ENCODE measurements around the gene NCKAP5.

The NCKAP5 gene

DNA sequence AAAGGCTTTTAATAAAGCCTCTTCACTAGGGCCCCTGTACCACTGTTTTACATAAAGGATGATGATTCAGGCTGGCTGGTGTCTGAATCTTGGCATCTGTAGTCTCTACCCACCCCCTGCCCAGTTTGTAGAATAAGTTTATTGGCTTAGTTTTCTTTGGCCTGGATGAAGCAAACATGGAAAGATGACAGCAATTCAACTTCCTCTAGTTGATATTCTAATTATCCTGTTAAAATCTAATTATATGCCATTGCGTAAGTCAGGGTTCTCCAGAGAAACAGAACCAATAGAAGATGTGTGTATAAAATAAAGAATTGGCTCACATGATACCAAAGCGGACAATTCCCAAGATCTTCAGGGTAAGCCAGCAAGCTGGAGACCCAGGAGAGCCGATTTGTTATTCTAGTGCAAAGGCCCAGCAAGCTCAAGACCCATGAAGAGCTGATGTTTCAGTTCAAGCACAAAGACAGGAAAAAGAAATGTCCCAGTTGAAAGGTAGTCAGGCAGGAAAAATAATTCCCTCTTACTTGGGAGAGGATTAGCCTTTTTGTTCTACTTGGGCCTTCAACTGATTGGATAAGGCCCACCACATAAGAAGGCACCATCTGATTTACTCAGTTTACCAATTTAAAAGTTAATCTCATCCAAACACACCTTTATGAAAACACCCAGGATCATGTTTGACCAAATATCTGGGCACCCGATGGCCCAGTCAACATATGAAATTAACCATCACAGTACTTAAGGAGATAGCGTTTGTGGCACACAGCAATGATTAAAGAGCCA is 815.6 kb downstream of the NCKAP5 start:
- DNase-seq (ENCODE audit: low read depth) = no peak

DNA sequence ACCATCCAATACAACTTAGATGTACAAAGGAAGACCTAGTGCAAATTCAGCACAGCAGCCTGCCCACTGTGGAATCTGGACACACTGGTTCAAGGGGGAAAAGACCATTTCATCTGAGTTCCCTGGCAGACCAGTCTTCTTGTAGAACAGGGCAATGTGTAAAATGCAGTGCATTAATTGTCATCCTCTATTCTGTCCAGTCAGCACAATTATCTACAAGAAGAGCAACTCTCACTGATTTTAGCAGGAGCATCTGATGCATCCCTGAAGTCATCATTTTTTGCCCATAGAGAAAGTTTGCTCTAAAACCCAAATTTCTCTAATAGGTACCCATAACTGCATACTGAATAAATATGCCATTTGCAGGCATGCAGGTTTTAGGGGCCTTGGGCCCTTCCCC is 816.4 kb downstream of the NCKAP5 start:
- no peak for DNase-seq (ENCODE audit: low read depth)

DNA sequence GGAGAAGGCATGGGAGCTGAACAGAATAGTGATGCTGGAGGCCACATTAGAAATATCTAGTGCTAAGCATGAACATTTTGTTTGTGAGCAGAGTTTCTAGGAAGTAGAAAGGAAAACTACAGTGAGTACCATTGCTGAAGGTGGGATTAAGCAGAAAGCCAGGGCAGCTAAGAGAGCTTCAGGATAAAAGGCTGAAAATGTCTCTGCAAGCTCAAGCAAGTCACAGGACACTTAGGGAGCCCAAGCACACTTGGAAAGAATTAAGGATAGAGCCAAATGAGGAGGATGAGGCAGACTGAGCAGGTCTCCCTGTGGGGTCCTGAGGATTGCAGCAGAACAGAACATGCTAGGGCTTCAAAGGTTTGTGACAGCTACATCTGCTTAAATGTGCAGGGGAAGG is 817.7 kb downstream of the NCKAP5 start:
- no peak for DNase-seq (ENCODE audit: low read depth)

DNA sequence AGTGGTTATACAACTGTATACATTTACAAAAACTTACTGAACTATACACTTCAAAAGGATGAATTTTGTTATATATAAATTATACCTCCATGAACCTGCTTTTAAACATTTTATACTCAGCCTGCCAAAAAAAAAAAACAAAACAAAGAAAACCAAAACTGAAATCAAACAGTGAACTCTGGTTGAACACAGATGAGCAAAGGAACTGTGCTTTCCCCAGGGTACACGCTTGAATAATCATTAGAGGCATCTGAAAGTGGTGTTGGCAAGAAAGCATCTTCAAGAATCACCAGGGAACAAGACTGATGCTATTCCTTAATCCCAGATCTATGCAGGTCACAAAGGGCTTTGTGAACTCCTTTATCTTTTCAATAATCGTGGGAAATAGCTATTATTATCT is 821.2 kb downstream of the NCKAP5 start:
- no peak for DNase-seq (ENCODE audit: low read depth)

DNA sequence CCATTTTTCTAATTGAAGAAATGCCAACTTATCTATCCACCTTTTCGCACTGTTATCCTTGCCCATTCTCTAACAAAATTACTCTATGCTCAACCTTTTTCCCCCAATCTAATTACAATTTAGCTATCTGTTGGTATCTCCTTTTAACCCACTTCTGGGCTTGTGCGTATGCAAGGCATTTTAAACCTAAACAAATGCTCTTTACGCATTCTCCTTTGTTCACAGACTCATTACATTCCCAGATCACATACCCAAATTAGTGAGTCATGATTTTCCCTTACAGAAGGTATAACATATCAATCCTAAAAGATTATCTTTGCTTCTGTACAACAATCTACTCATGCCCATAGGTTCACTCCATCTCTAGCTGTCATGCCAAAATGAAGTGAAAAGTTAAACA is 826.5 kb downstream of the NCKAP5 start:
- DNase-seq (ENCODE audit: low read depth) = no peak

DNA sequence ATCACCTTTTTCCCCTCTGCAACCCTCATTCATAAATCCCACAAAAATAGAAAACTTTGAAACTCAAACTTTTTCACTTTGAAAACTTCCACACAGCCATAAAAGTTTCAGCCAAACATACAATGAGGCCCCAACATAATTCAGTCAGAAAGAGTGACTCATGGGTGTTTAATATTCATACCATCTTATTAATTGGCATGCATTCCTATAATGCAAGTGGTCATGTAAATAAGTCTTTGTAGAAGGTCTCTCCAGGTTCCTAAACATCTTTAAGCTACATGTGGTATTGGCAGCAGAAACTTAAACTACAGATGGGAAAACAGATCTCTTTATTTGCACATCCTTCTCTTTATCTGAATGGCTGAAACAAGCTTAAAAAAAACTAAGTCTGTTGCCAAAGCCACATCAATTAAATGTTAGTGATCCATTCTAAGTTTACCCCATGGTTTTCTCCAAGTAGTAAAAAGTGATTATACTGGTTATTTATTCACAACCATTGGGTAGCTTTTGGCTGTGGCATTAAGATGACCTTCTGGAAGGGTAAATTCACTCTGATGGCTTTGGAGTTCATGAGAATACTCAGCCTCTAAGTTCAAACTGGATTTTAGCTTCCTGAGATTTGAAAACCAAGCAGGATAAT is 828.1 kb downstream of the NCKAP5 start:
- no peak for DNase-seq (ENCODE audit: low read depth)

DNA sequence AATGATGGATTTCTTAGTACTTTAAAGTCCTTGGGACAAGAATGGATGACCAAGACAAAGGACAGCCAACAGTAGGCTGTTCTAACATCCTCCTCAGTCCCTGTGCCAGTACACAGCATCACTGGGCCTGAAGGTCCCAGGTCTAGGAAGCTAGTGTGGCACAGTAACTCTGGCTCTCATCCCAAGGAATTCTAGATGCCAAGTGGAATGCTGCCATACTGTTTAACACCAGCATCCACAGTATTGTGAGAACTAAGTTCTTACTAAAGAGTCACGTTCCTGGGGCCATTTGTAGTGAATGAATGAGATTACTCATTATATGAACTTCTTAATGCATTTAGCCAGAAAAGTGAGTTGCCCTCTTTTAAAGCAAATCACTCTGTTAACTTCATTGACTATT is 830.0 kb downstream of the NCKAP5 start:
- DNase-seq (ENCODE audit: low read depth) = no peak

DNA sequence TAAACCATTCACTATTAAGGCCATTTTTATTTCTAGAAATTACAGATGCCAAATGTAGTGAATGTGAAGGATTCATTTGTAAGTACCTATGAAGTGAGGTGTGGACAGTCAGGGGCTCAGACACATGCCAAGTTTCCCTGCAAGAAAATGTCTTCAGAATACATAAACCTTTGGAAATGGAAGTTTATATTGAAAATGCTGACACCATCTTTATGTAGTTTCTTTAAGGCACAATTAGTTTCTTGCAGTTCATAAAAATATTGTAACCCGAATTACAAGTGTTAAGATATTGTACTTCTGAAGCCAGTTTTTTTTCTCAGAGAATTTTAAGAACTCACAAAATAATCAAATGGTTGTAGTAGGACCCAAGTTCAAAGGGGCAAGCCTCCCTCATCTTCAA is 832.2 kb downstream of the NCKAP5 start:
- DNase-seq (ENCODE audit: low read depth) = no peak

DNA sequence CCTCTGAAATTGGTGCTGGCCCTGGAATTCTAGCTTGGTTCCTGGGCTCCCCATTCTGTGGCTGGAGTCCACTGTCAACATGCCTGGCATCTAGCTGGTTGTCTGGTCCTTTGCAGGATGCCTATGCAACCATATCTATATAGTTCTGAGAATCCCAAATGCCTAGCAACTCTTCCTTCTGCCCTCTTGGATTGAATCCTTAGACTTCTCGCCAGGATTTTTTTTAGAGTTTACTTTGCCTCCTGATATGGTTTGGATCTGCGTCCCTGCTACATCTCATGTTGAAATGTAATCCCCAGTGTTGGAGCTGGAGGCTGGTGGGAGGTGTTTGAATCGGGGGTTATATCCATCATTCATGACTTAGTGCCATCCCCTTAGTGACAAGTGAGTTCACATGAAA is 833.3 kb downstream of the NCKAP5 start:
- DNase-seq (ENCODE audit: low read depth) = no peak

DNA sequence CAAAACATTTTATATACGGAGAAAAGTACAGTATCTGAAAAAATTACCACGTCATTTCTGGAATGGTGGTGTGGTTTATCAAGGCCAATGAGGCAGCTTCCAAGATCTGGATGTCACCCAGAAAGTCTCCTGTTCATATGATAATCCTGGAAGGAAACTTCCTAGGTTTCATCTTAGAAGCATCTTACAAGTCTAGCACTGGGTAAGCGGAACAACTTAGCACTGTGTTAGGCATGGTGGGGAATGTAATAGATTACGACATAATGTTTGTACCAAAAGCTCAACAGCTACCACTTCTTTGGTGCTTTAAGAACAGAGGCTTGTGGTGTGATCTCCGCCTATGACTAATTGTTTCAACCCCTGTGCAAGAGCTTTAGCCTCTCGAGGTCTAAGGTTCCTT is 835.2 kb downstream of the NCKAP5 start:
- no peak for DNase-seq (ENCODE audit: low read depth)

DNA sequence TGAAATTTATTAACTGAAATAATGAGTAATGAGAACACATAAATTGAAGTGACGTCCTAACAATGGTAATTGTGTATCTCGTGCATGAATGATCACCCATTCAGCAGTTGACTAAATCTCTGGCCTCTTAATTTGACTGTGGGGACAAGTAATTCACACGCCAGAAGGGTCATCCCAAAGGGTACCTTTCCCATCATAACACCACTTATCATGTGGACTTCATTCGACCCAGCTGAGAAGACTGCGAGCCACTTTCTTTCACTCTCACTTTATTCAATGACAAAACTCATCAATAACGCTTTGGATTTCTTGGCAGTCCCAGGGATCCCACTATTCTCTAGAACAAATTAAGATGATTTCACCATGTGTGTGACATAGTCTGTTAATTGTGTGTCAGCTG is 835.6 kb downstream of the NCKAP5 start:
- DNase-seq (ENCODE audit: low read depth) = no peak

DNA sequence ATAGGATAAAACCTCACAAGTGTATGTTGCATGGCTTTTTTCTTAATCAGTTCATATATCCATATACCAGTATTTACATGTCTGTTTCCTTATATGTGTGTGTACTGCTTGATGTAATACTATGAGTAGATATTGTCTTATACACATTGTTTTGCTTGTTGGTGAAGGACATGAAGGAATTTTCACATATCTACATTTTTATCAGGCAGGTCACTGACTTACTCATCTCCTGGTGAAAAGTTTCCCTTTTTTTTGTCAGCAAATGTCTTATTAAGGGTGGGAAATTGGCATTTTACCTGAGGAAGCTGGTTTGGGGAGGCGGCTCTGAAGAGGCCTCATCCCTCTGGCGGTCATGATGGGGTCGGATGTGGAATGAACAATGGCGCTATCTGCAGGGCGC is 836.8 kb downstream of the NCKAP5 start:
- DNase-seq (ENCODE audit: low read depth) = no peak

DNA sequence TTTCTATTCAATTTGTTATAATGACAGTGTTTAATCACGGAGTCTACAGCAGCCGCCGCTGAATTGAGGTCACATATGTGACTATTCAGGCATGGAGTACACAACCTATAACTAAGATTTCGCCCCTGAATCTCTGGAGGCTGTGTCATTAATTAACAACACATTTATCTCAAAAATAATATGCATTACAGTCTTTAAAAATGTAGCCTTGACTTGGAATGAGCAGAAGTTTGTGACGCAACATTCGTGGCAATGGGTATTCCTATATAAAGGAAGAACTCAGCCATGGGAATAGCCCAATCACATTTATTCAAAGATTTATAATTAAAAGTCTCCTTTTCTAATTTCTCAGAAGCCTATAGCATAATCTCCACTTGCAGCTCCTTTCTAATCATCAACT is 837.7 kb downstream of the NCKAP5 start:
- DNase-seq (ENCODE audit: low read depth) = no peak

DNA sequence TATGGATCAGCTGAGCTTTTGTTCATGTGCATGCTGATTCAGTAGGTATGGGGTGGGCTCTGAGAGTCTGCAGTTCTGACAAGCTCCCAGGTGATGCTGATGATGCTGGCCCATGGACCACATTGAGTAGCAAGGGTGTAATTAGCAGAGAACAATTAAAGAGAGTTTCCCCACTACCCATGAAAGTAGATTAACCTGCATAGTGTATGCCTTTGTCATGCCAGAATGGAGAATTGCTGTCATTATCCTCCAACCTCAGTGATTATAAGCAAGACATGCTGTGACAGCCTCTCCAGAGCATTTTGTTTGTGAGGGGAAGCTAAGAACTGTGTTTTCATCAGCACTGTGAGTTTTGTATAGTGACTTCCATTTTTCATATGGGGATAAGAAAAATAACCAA is 838.7 kb downstream of the NCKAP5 start:
- no peak for DNase-seq (ENCODE audit: low read depth)

DNA sequence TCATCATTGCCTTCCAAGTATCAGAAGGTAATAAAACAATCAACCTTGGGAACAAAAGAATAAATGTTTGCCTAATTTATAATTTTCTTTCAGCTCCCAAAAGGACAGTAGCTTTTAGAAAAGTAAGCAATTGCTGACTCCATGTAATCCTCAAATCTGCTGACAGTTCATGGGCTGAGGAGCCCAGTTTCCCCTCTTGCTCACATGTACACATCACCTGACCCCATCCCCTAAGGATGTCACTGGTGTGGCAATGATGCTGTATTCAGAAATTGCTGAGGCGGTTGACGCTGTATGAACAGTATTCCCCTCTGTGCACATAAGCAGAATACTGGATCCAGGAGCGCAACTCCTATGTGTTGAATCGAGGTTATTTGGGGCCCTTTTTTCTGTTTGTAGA is 842.1 kb downstream of the NCKAP5 start:
- DNase-seq (ENCODE audit: low read depth) = no peak

DNA sequence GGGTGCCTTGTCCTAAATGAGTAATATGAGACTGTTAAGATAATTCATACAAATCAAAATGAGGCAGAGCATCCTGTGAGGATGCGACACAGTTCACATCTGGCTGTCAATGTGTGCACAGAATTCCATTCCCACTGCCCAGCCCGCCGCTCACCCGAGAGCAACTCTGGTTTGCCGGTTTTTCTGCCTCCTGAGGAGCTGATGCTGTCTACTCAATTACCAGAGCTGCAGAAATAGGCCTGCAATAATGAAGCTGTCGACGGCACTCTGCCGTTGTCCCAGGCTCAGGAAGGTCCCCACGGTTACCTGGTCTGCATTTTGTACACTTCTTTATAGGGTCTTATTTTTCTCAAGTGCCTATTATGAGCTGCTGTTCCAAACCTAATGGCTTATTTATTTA is 842.5 kb downstream of the NCKAP5 start:
- DNase-seq (ENCODE audit: low read depth) = no peak

DNA sequence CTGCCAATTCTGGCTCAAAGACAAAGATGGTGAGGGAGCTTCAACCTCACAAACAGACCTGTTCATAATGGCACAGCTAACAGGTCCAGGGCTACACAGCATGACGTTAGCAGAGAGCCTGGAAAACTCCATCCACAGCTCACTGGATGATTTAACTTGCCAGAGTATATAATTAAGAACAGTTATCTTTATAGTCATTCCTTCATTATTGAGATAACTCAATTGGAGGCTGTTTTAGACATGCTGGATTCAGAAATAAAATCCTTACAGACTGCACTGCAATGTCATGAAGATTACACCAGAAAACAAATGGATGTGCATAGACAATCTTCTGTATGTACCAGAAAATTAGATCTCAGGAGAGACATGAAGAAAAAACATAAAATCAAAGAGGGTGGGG is 843.1 kb downstream of the NCKAP5 start:
- DNase-seq (ENCODE audit: low read depth) = no peak

DNA sequence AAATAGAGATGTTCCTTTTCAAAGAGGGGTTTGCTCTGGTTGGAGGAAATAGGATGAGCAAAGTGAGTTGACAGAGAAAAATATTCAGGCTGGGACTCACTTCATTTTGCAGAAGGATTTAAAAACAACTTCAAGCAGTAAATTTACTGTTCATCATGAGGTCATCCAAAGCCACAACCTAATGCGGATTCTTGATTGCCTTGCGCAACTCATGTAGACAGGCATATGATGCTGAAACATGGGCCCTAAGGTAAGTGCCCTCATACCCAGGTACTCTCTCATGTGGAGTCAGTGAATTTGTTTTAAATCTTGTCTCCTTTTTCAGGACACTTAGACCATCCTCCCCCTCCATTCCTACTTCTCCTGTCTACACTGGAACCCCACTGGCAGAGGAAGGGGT is 846.3 kb downstream of the NCKAP5 start:
- DNase-seq (ENCODE audit: low read depth) = no peak

DNA sequence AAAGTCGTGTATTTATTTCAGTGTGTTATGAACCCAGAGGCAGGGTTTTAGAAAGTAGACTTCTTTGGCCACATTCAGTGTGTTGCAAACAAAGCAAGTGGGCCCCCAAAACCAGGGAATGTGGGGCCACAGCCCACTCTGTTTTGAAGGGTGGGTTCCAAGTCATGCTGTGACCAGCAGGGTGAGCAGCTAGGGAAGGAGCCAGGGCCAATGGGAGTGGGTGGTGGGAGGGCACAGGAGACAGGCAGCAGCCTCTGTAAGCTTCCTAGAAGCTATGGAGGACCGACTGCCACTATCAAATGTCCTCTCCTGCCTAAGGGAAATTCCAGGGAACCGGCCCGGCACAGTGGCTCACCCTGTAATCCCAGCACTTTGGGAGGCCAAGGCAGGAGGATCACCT is 847.9 kb downstream of the NCKAP5 start:
- DNase-seq (ENCODE audit: low read depth) = no peak

DNA sequence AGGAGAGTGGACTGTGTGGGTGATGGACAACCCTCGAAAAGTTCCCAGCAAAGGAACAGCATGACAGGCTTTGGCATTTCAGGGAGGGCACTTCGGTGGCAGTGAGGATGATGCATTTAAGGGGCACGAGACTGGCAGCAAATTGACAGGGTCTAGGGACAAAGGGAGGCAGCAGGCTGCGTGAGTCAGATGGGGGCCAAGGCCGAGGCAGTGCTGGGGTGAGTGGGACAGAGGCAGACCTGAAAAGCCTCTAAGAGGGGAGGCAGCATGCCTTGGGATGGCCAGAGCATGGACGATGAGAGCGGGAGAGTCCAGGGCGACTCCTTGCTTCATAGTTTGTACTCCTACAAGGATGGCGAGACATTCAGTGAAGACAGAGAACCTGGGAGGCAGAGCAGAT is 848.8 kb downstream of the NCKAP5 start:
- no peak for DNase-seq (ENCODE audit: low read depth)

DNA sequence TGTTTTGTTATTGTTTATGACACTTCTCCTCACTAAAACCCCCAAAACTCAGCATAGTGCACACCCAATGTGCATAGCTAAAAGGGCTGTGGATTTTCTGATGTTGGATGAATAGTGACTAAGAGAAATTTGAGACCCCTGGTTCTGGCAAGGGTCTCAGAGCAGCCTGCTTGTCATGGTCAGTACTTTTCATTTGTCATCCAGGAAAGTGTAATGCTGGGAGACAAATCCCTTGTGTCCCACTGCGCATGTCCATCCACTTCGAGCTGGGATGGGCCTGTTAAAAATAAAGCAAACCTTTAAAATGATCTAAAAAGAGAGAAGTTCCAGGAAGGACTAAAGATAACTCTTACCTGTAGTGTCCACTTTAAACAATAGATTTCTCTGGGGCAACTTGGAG is 851.3 kb downstream of the NCKAP5 start:
- no peak for DNase-seq (ENCODE audit: low read depth)

DNA sequence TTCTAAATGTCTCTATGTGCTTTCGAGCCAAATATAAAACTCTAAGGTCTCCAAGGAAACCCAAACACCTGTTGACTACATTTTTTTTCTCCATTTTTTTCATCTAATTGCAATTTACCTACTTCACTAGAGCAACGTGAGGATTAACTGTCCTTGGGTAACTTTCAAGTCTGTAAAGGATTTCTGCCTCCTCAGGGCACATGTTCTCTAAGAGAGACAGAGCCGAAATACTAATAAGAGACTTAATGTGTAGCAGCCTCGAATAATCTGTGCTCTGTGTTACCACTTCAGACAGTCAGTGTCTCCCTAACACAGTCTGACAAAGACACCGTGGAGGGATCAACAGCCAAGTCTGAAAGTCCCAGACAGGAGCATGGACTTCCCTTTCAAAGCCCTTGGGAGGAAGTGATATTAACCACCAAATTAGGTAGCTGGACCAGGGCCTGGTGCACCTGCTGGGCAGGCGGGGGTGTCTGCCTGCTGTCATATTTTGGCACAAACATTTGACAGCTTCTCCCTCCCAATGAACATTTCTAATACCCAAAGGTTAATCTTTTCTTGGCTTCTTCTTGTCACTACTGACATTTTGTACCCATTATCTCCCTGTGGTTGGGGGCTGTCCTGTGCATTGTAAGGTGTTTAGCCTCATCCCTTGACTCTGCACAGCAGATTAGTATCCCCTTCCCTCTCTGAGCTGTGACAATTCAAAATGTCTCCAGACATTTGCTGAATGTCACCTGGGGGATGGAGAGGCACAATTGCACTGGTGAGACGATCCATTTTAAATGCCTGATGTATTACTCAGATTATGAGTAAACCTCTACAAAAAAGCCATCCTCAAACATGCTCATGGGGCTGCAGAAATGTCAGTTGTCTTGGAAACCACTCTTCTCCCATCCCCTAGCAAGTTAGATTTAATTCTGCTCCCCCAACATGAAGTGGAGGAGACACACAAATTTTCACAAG is 852.6 kb downstream of the NCKAP5 start:
- DNase-seq (ENCODE audit: low read depth) = no peak

DNA sequence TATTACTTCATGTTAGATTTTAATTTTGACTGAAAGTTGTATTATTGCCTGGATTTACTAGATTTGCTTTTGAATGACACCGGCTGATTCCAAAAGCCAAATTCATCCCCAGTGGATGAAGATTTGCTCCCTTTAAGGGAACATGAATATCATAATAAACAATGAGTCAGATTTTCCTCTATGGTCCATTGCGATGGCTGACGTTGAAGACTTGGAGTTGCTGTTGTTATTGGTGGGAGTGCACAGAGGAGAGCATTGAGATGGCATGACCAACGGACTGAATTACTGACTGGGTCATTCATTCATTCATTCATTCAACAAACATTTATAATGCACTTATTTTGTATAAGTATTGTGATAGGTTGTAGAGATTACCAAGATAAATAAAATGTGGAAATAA is 864.9 kb downstream of the NCKAP5 start:
- DNase-seq (ENCODE audit: low read depth) = no peak

Measured in HS-27A (cell line).